HepG2 (cell line): ENCODE results near the gene THAP3. TPM values are rescaled to one million over a fixed set of nuclear protein-coding genes. Genes with fewer than 3 reads are reported as not detected.

Experiments used
- BRD4 ChIP-seq: sonication (generic); formaldehyde crosslinking; IDR thresholded peaks from 2 replicates; pipeline ENCODE4 v1.4.0; 2020; ENCODE audit warnings: missing genetic modification reagents
- DBP ChIP-seq: sonication (generic); formaldehyde crosslinking; IDR thresholded peaks from 2 replicates; pipeline ENCODE4 v1.4.0; 2020; ENCODE audit warnings: missing genetic modification reagents; ENCODE audit errors: not compliant biosample characterization
- E2F5 ChIP-seq: sonication (generic); formaldehyde crosslinking; conservative IDR thresholded peaks from 2 replicates; pipeline ENCODE4 v1.4.0; 2020; ENCODE audit warnings: missing genetic modification reagents
- FOXK1 ChIP-seq: sonication (generic); formaldehyde crosslinking; IDR thresholded peaks from 2 replicates; pipeline ENCODE4 v1.4.0; 2020; ENCODE audit warnings: low read depth, missing genetic modification reagents, borderline replicate concordance
- KMT2B ChIP-seq: IDR thresholded peaks from 2 replicates; pipeline ENCODE4 v1.6.1; 2016; ENCODE audit warnings: missing genetic modification reagents, missing compliant biosample characterization
- MAX ChIP-seq: IDR thresholded peaks from 2 replicates; pipeline ENCODE4 v1.6.1; 2012; ENCODE audit warnings: inconsistent platforms
- MED13 ChIP-seq: sonication (generic); formaldehyde crosslinking; IDR thresholded peaks from 2 replicates; pipeline ENCODE4 v1.5.0; 2020; ENCODE audit warnings: missing genetic modification reagents
- MLXIP ChIP-seq: sonication (generic); formaldehyde crosslinking; IDR thresholded peaks from 2 replicates; pipeline ENCODE4 v1.9.0; 2021; ENCODE audit warnings: missing genetic modification reagents, borderline replicate concordance
- RBAK ChIP-seq: sonication (generic); formaldehyde crosslinking; IDR thresholded peaks from 2 replicates; pipeline ENCODE4 v1.5.1; 2020; ENCODE audit warnings: mild to moderate bottlenecking, missing genetic modification reagents
- SMAD3 ChIP-seq: sonication (generic); formaldehyde crosslinking; IDR thresholded peaks from 2 replicates; pipeline ENCODE4 v1.4.0; 2020; ENCODE audit warnings: missing genetic modification reagents
- YEATS2 ChIP-seq: sonication (generic); formaldehyde crosslinking; IDR thresholded peaks from 2 replicates; pipeline ENCODE4 v1.4.0; 2020; ENCODE audit warnings: missing genetic modification reagents, borderline replicate concordance
- ZBTB1 ChIP-seq: sonication (generic); formaldehyde crosslinking; IDR thresholded peaks from 2 replicates; pipeline ENCODE4 v1.4.0; 2020; ENCODE audit warnings: missing genetic modification reagents, borderline replicate concordance
- ZBTB46 ChIP-seq: sonication (generic); formaldehyde crosslinking; IDR thresholded peaks from 2 replicates; pipeline ENCODE4 v1.4.0; 2020; ENCODE audit warnings: mild to moderate bottlenecking, missing genetic modification reagents, borderline replicate concordance
- ZMAT5 ChIP-seq: sonication (generic); formaldehyde crosslinking; IDR thresholded peaks from 2 replicates; pipeline ENCODE4 v1.5.0; 2020; ENCODE audit warnings: mild to moderate bottlenecking, low read depth, missing genetic modification reagents, borderline replicate concordance
- ZNF10 ChIP-seq: sonication (generic); formaldehyde crosslinking; IDR thresholded peaks from 2 replicates; pipeline ENCODE4 v1.4.0; 2020; ENCODE audit warnings: mild to moderate bottlenecking, low read depth, missing genetic modification reagents, borderline replicate concordance
- ZNF138 ChIP-seq: sonication (generic); formaldehyde crosslinking; IDR thresholded peaks from 2 replicates; pipeline ENCODE4 v1.5.0; 2020; ENCODE audit warnings: mild to moderate bottlenecking, low read depth, missing genetic modification reagents
- ZNF24 ChIP-seq: fragments of 450-650 bp; IDR thresholded peaks from 2 replicates; pipeline ENCODE4 v1.6.1; 2017; ENCODE audit warnings: antibody characterized with exemption, mild to moderate bottlenecking
- ZNF264 ChIP-seq: sonication (generic); formaldehyde crosslinking; IDR thresholded peaks from 2 replicates; pipeline ENCODE4 v1.4.0; 2020; ENCODE audit warnings: missing genetic modification reagents
- ZNF337 ChIP-seq: sonication (generic); formaldehyde crosslinking; IDR thresholded peaks from 2 replicates; pipeline ENCODE4 v1.5.1; 2020; ENCODE audit warnings: missing genetic modification reagents, low read depth, mild to moderate bottlenecking, borderline replicate concordance
- ZNF350 ChIP-seq: sonication (generic); formaldehyde crosslinking; IDR thresholded peaks from 2 replicates; pipeline ENCODE4 v1.4.0; 2020; ENCODE audit warnings: mild to moderate bottlenecking, low read depth, missing genetic modification reagents, borderline replicate concordance
- ZNF703 ChIP-seq: sonication (generic); formaldehyde crosslinking; IDR thresholded peaks from 2 replicates; pipeline ENCODE4 v1.5.1; 2020; ENCODE audit warnings: missing genetic modification reagents, mild to moderate bottlenecking, moderate library complexity, borderline replicate concordance
- ZSCAN12 ChIP-seq: sonication (generic); formaldehyde crosslinking; IDR thresholded peaks from 2 replicates; pipeline ENCODE4 v1.9.0; 2021; ENCODE audit warnings: mild to moderate bottlenecking, missing genetic modification reagents
- ZSCAN30 ChIP-seq: sonication (generic); formaldehyde crosslinking; IDR thresholded peaks from 2 replicates; pipeline ENCODE4 v1.5.0; 2020; ENCODE audit warnings: mild to moderate bottlenecking, missing genetic modification reagents
- polyA plus RNA-seq, 8 experiments: library from polyadenylated mRNA; depleted of rRNA in 3 of 8; stranded (reverse) in 7 of 8; unstranded in 1 of 8; fragments of >200 nt; fragmentation: Illumina TruSeq in 4 of 8; extraction: Trizol in 4 of 8; gene quantifications; 2 replicates each; pipeline versions ENCODE4 v1.2.1 to v1.2.3, GENCODE V29; 2011 to 2016; ENCODE audit warnings: low read depth in 4 of 8, missing spikeins in 1 of 8, mixed read lengths in 1 of 8; ENCODE audit not compliant: insufficient read depth in 1 of 8
- total RNA-seq, 5 experiments: library from RNA; depleted of rRNA; stranded (reverse); fragments of >200 nt; fragmentation: Illumina TruSeq; extraction: Trizol; gene quantifications; 2 replicates each; pipeline ENCODE4 v1.2.3, GENCODE V29; 2016; ENCODE audit warnings: low read depth in 1 of 5

Gene THAP3
- total and polyA plus RNA-seq, 2 of the 13 experiments (the other 11 are each of a cell fraction or from before 2014, with no cell fraction given), result 10.3 to 14.9 TPM

GRCh38 chr1:6603915-6604558 lies 20.6 kb upstream of the THAP3 start (continued):
- TF ChIP-seq ZSCAN30 (CRISPR knock-in tag), result no peak
- no peak for TF ChIP-seq ZMAT5 (CRISPR knock-in tag)
- TF ChIP-seq ZBTB1 (CRISPR knock-in tag), result no peak
- TF ChIP-seq ZNF350 (CRISPR knock-in tag), result peak; percentile 31; the same call in 1 of the 2 replicates
- TF ChIP-seq RBAK, result no peak
- no peak for TF ChIP-seq MED13
- TF ChIP-seq ZNF337 (CRISPR knock-in tag), result no peak
- peak; percentile 36; the same call in 1 of the 2 replicates for TF ChIP-seq FOXK1 (CRISPR knock-in tag)
- no peak for TF ChIP-seq DBP (CRISPR knock-in tag)
- TF ChIP-seq MAX, result peak; percentile 93
- no peak; the same call in 1 of the 2 replicates for TF ChIP-seq SMAD3 (CRISPR knock-in tag)
- peak; percentile 78; the same call in 1 of the 2 replicates for TF ChIP-seq YEATS2 (CRISPR knock-in tag)
- TF ChIP-seq MLXIP (CRISPR knock-in tag), result no peak; the same call in 1 of the 2 replicates
- TF ChIP-seq KMT2B (CRISPR knock-in tag), result 0 out of 2 replicates have a peak, but pooled peaks have one; percentile 22
- peak; percentile 51; the same call in 1 of the 2 replicates for TF ChIP-seq BRD4 (CRISPR knock-in tag)
- TF ChIP-seq ZNF24, result no peak
- no peak for TF ChIP-seq ZNF10 (CRISPR knock-in tag)
- TF ChIP-seq ZNF138, result no peak
- TF ChIP-seq ZNF264 (CRISPR knock-in tag), result peak; percentile 38; the same call in 1 of the 2 replicates
- no peak for TF ChIP-seq E2F5 (CRISPR knock-in tag)
- TF ChIP-seq ZSCAN12 (CRISPR knock-in tag), result peak; percentile 7; the same call in 1 of the 2 replicates
- TF ChIP-seq ZBTB46 (CRISPR knock-in tag), result no peak
- TF ChIP-seq ZNF703, result no peak
